Endothelial cell of umbilical vein (primary cell): ENCODE results near the gene PRKAR2B. TPM values are rescaled to one million over a fixed set of nuclear protein-coding genes. Genes with fewer than 3 reads are reported as not detected.

Experiments
- BruUV-seq: library from RNA; stranded (reverse); fragments of 400-500 nt; replicated peaks from 2 replicates; lab custom pipeline; 2021; lab: Mats Ljungman, UMichigan
- CTCF ChIA-PET: fragments of 300-600, 350-600 bp; sonication (Branson Sonifier 250); formaldehyde crosslinking; loops from one replicate; lab custom pipeline; 2021; ENCODE audit warnings: antibody characterized with exemption, inconsistent platforms; lab: Charles Lee
- POLR2A ChIA-PET: fragments of 300-600, 350-600 bp; sonication (Branson Sonifier 250); formaldehyde crosslinking; loops from one replicate; lab custom pipeline; 2021; ENCODE audit warnings: antibody characterized with exemption, inconsistent platforms; lab: Charles Lee
- DNase-seq: peaks from one replicate; pipeline ENCODE4 v3.0.0-alpha.2; 2011; ENCODE audit warnings: low read depth, low spot score
- FAIRE-seq: peaks from 2 replicates; lab custom pipeline; 2011; peaks lifted over from hg19 to GRCh38; lab: Jason Lieb, UNC
- H2AFZ ChIP-seq: 2 replicates; pipeline ENCODE4 v1.6.0; 2012; ENCODE audit warnings: low read depth, low read length, control low read depth, inconsistent platforms
- H3K27ac ChIP-seq: 2 replicates; pipeline ENCODE4 v1.5.1; 2011; ENCODE audit warnings: low read depth, mild to moderate bottlenecking, control low read depth, low read length, moderate library complexity; ENCODE audit not compliant: insufficient read depth
- H3K27me3 ChIP-seq, 2 experiments: 2 replicates each; pipeline versions ENCODE4 v1.6.0 to v1.6.1; 2011; ENCODE audit warnings: low read length in 2 of 2, mixed read lengths in 1 of 2; ENCODE audit not compliant: control insufficient read depth in 2 of 2, insufficient read depth in 2 of 2
- H3K36me3 ChIP-seq, 2 experiments: 2 replicates in 1 of 2; 3 replicates in 1 of 2; pipeline ENCODE4 v1.5.1; 2011; ENCODE audit warnings: low read length in 2 of 2, mild to moderate bottlenecking in 1 of 2, moderate library complexity in 1 of 2; ENCODE audit not compliant: control insufficient read depth in 2 of 2, insufficient read depth in 2 of 2; ENCODE audit errors: extremely low read depth in 1 of 2
- H3K4me1 ChIP-seq: 3 replicates; pipeline ENCODE4 v1.5.1; 2011; ENCODE audit warnings: mild to moderate bottlenecking, low read length; ENCODE audit not compliant: control insufficient read depth, insufficient read depth; ENCODE audit errors: extremely low read depth
- H3K4me2 ChIP-seq: 2 replicates; pipeline ENCODE4 v1.6.1; 2011; ENCODE audit warnings: low read length, control low read depth, mixed read lengths; ENCODE audit not compliant: insufficient read depth
- H3K4me3 ChIP-seq, 3 experiments: fragments of 200-600 bp in 1 of 3; sonication (generic), shearing (Covaris generic) in 1 of 3; replicated peaks in 1 of 3; 2 replicates each; pipeline ENCODE4 v1.5.1; 2011 to 2016; ENCODE audit warnings: control low read depth in 3 of 3, low read length in 3 of 3, mild to moderate bottlenecking in 2 of 3, inconsistent platforms in 1 of 3, low read depth in 1 of 3, moderate library complexity in 1 of 3; ENCODE audit not compliant: insufficient read depth in 1 of 3
- H3K79me2 ChIP-seq: 2 replicates; pipeline ENCODE4 v1.6.0; 2012; ENCODE audit warnings: low read length, inconsistent platforms; ENCODE audit not compliant: control insufficient read depth, insufficient read depth
- H3K9ac ChIP-seq: replicated peaks from 2 replicates; pipeline ENCODE3; 2011; ENCODE audit warnings: low read length, control low read depth; ENCODE audit not compliant: insufficient read depth; ENCODE audit errors: extremely low read depth
- H3K9me1 ChIP-seq: replicated peaks from 3 replicates; pipeline ENCODE4 v1.6.0; 2011; ENCODE audit warnings: mild to moderate bottlenecking, low read length; ENCODE audit not compliant: control insufficient read depth, insufficient read depth; ENCODE audit errors: extremely low read depth
- H3K9me3 ChIP-seq: replicated peaks from 2 replicates; pipeline ENCODE4 v1.5.1; 2012; ENCODE audit warnings: low read length, inconsistent platforms; ENCODE audit not compliant: control insufficient read depth, insufficient read depth
- H4K20me1 ChIP-seq: replicated peaks from 2 replicates; pipeline ENCODE3; 2011; ENCODE audit warnings: mild to moderate bottlenecking, low read length; ENCODE audit not compliant: control insufficient read depth, insufficient read depth; ENCODE audit errors: extremely low read depth
- CTCF ChIP-seq, 2 donors: IDR thresholded peaks; 1 replicate in 1 of 2; 2 replicates in 1 of 2; pipeline ENCODE4 v1.5.1; 2011; ENCODE audit warnings: low read length in 2 of 2, mild to moderate bottlenecking in 2 of 2, moderate library complexity in 2 of 2, control low read depth in 1 of 2, inconsistent platforms in 1 of 2, low read depth in 1 of 2; ENCODE audit not compliant: insufficient read depth in 1 of 2; ENCODE audit errors: extremely low read depth in 1 of 2
- EZH2 ChIP-seq: IDR thresholded peaks from 2 replicates; pipeline ENCODE4 v1.6.1; 2012; ENCODE audit warnings: borderline replicate concordance, low read depth, mild to moderate bottlenecking, moderate library complexity, low read length, inconsistent platforms; ENCODE audit not compliant: severe bottlenecking
- FOS ChIP-seq: IDR thresholded peaks from 2 replicates; pipeline ENCODE4 v1.6.1; 2011; ENCODE audit warnings: mild to moderate bottlenecking, low read length, moderate library complexity, borderline replicate concordance; ENCODE audit not compliant: insufficient read depth
- GATA2 ChIP-seq: IDR thresholded peaks from 2 replicates; pipeline ENCODE4 v1.7.0; 2011; ENCODE audit warnings: low read depth, mild to moderate bottlenecking, moderate library complexity, mixed read lengths, low read length; ENCODE audit not compliant: insufficient read length, insufficient read depth
- JUN ChIP-seq: IDR thresholded peaks from 2 replicates; pipeline ENCODE4 v1.6.1; 2011; ENCODE audit warnings: borderline replicate concordance, low read depth; ENCODE audit not compliant: insufficient read length, insufficient read depth
- MAX ChIP-seq: IDR thresholded peaks from 2 replicates; pipeline ENCODE4 v1.6.1; 2011; ENCODE audit not compliant: insufficient read depth, insufficient read length
- MYC ChIP-seq: IDR thresholded peaks from one replicate; pipeline ENCODE4 v1.6.1; 2011; ENCODE audit warnings: mild to moderate bottlenecking, low read depth, low read length
- POLR2A ChIP-seq: IDR thresholded peaks from 2 replicates; pipeline ENCODE4 v1.6.1; 2012; ENCODE audit warnings: low read depth, mild to moderate bottlenecking, control low read depth, low read length
- POLR2AphosphoS5 ChIP-seq: IDR thresholded peaks from 2 replicates; pipeline ENCODE4 v1.6.1; 2012; ENCODE audit warnings: low read depth, mild to moderate bottlenecking, control low read depth, low read length, moderate library complexity; ENCODE audit not compliant: insufficient read depth
- dilution Hi-C: fragments of 300-500 bp; cut with MboI; formaldehyde crosslinking; loops from one replicate; pipeline ENCODE4 v1.15.0; 2019; ENCODE audit warnings: low sequenced_read_pairs; ENCODE audit not compliant: extremely low pct_ligation_motif_present
- intact Hi-C: fragments of 100-400 bp; cut with micrococcal nuclease; formaldehyde crosslinking; loops from one replicate; pipeline ENCODE4 v1.10.0; 2022
- polyA plus RNA-seq, 4 experiments: library from polyadenylated mRNA; depleted of rRNA in 3 of 4; stranded (reverse) in 3 of 4; unstranded in 1 of 4; fragments of >200 nt; gene quantifications; 2 replicates each; pipeline versions ENCODE4 v1.2.1 to v1.2.3, GENCODE V29; 2011 to 2012; ENCODE audit warnings: missing spikeins in 1 of 4
- total RNA-seq: library from RNA; stranded (reverse); gene quantifications from 2 replicates; pipeline ENCODE4 v1.2.3, GENCODE V29; 2021

PRKAR2B gene
- total and polyA plus RNA-seq, 2 donors (not counting 3 experiments of a cell fraction or from before 2014, with no cell fraction given), result 10.7 to 39.8 TPM

GRCh38 chr7:107185716-107186115, 141.2 kb downstream of the PRKAR2B start:
- dilution Hi-C loops (no loop called here), intact Hi-C loops (no loop called here)
- Histone ChIP-seq H3K9me3 (no peaks in the 10 kb centered on the region), H3K4me2 (no peak overlapping the region), H3K36me3 (peaks cover 16 to 20% of the 10 kb centered on the region in 2 experiments), H3K79me2 (peaks cover 6% of the 10 kb centered on the region), H3K9me1 (no peaks in the 10 kb centered on the region), H3K4me3 (no peak overlapping the region), H3K9ac (no peak overlapping the region), H2AFZ (no peak overlapping the region), H3K4me1 (peaks cover 14% of the 10 kb centered on the region), H3K27ac (no peak overlapping the region), H3K27me3 (no peaks in the 10 kb centered on the region), H4K20me1 (no peaks in the 10 kb centered on the region)
- FAIRE-seq, result no peak
- CTCF ChIA-PET, result no interaction called here
- no TSS peak for BruUV-seq
- DNase-seq, result no peak
- no peak for TF ChIP-seq MYC
- no peak for TF ChIP-seq POLR2AphosphoS5
- TF ChIP-seq POLR2A, result no peak
- TF ChIP-seq JUN, result no peak
- no peak for TF ChIP-seq CTCF (IDR thresholded peaks at IDR 0.05; ENCODE audit: extremely low read depth in 1 of 2, insufficient read depth in 1 of 2, low read depth in 1 of 2, low read length in 2 of 2)
- no peak for TF ChIP-seq GATA2
- TF ChIP-seq FOS, result no peak
- TF ChIP-seq EZH2, result no peak
- TF ChIP-seq MAX, result no peak
- POLR2A ChIA-PET, result no interaction called here
